ENCODE measurements around the gene TENT4B.

TENT4B gene

DNA sequence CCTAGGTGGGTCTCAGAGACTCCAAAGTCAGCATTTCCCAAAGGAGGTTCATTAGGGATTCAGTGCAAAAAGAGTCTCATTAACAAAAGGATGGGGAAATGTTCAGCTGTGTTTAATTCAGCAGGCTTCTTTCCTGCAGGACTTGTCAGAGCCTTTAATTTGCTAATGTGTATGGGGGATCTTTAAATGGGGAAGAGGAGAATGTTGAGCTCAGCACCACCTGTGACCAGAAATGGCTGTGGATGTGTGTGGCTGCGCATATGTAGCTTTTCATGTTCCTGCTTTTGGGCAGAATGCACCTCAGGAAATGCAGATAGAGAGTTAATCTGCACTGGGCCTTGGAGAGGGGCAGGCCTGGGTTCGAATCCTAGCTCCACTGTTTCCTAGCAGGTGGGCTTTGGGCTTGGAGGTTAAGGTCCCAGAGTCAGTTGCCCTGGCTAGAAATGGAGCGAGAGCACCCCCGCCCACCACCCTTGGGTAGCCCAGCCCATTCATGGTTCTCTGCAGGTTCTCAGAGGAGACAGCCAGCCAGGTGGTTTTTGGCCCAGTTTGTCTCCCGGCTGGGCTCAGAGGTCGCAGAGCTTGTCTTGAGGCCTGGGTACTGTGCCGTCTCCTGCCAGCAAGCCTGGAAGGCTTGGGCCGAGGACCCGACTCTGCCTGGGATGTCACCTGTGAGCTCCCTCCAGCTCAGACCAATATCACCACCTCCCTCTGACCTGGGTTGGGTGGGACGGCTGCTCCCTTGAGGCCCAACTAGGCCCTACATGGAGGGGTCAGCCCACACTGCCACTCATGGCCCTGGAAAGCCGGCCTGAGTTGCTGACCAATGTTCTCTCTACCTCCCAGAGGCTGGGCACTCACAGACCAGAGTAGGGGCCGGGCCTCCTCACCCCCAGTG, 122.6 kb downstream of the TENT4B start:
- peaks cover 0 to 3% of the 10 kb centered on the region in 2 donors for H3K9me3 ChIP-seq (ENCODE audit: control insufficient read depth in 1 of 2, low read length in 2 of 2)
- no peak overlapping the region for H3K27ac ChIP-seq (ENCODE audit: low read depth, low read length)
- no peaks in the 10 kb centered on the region for H3K27me3 ChIP-seq (ENCODE audit: control insufficient read depth in 1 of 2, insufficient read depth in 2 of 2, low read length in 2 of 2)
- H3K36me3 ChIP-seq (ENCODE audit: control insufficient read depth in 1 of 2, insufficient read depth in 2 of 2, low read length in 2 of 2): no peaks in the 10 kb centered on the region
- H3K4me3 ChIP-seq (ENCODE audit: low read depth in 1 of 2, low read length in 2 of 2): peak overlapping the region; percentile 42 to 61
- H3K9ac ChIP-seq (ENCODE audit: low read depth in 1 of 2, low read length in 2 of 2): no peak overlapping the region
- H3K4me1 ChIP-seq (ENCODE audit: control insufficient read depth in 1 of 2, insufficient read depth in 2 of 2, low read length in 2 of 2): peaks cover 12 to 39% of the 10 kb centered on the region in 2 donors

DNA sequence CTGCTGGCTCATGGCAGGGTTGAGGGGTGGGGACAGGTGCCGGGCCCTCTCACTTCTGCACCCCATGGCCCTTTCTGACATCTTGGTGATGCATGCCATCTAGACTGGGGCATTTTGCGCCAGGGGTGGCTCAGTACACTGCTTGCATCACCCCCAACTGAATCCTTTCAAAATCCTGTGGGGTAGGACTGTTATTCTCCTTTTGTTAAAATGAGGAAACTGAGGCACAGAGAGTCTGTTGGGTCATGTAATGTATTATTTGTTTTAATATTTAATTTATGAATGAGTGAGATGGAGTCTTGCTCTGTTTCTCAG, 123.2 kb downstream of the TENT4B start:
- H3K9ac ChIP-seq (ENCODE audit: low read depth in 1 of 2, low read length in 2 of 2): no peak overlapping the region
- H3K36me3 ChIP-seq (ENCODE audit: control insufficient read depth in 1 of 2, insufficient read depth in 2 of 2, low read length in 2 of 2): no peaks in the 10 kb centered on the region
- peaks cover 0 to 3% of the 10 kb centered on the region in 2 donors for H3K9me3 ChIP-seq (ENCODE audit: control insufficient read depth in 1 of 2, low read length in 2 of 2)
- H3K27me3 ChIP-seq (ENCODE audit: control insufficient read depth in 1 of 2, insufficient read depth in 2 of 2, low read length in 2 of 2): no peaks in the 10 kb centered on the region
- no peak overlapping the region for H3K4me3 ChIP-seq (ENCODE audit: low read depth in 1 of 2, low read length in 2 of 2)
- no peak overlapping the region for H3K27ac ChIP-seq (ENCODE audit: low read depth, low read length)
- H3K4me1 ChIP-seq (ENCODE audit: control insufficient read depth in 1 of 2, insufficient read depth in 2 of 2, low read length in 2 of 2): peaks cover 18 to 45% of the 10 kb centered on the region in 2 donors

DNA sequence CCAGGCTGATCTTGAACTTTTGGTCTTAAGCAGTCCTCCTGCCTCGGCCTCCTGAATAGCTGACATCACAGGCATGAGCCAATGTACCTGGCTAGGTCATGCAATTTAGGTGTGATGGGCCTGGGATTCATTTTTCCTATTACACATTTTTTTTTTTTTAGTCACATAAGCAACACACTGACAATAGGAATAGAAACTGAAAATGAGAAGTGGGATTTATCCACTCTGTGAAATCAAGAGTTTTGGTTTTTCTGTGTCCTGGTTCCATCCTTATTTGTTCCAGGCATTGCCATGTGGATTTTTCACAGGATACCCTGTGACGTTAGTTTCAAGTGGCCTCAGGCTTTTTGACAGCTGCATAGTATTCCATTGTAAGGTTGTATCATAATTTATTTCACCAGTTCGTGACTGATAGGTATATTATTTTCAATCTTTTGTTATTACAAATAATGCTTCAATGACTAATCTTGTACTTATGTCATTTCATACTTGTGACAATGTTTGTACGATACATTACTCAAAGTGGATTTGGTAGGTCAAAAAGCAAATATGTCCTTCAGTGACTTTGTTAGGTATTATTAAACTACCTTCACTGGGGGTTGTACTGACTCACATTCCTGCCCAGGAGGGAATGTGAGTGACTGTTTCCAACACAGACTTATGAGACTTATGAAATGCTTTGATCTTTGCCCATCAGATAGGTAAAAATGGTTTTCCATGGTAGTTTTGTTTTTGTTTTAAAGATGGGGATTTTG, 123.9 kb downstream of the TENT4B start:
- H3K9ac ChIP-seq (ENCODE audit: low read depth in 1 of 2, low read length in 2 of 2): no peak overlapping the region
- no peaks in the 10 kb centered on the region for H3K36me3 ChIP-seq (ENCODE audit: control insufficient read depth in 1 of 2, insufficient read depth in 2 of 2, low read length in 2 of 2)
- no peaks in the 10 kb centered on the region for H3K27me3 ChIP-seq (ENCODE audit: control insufficient read depth in 1 of 2, insufficient read depth in 2 of 2, low read length in 2 of 2)
- H3K27ac ChIP-seq (ENCODE audit: low read depth, low read length): no peak overlapping the region
- H3K4me1 ChIP-seq (ENCODE audit: control insufficient read depth in 1 of 2, insufficient read depth in 2 of 2, low read length in 2 of 2): peaks cover 21 to 50% of the 10 kb centered on the region in 2 donors
- H3K9me3 ChIP-seq (ENCODE audit: control insufficient read depth in 1 of 2, low read length in 2 of 2): peaks cover 0 to 3% of the 10 kb centered on the region in 2 donors
- no peak overlapping the region for H3K4me3 ChIP-seq (ENCODE audit: low read depth in 1 of 2, low read length in 2 of 2)

DNA sequence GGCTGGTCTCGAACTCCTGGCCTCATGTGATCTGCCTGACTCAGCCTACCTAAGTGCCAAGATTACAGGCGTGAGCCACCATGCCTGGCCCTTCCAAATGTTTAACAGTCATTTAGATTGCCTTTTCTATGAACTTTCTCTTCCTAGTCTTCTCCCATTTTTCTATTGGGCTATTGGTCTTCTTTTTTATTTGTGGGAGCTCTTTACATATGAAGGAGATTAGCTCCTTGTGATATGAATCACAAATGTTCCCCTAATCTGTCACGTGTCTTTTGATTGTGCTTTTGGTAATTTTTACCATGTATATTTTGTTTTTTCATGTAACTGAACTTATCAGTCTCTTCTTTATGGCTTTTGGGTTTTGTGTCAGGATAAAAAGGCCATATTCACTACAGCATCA, 125.1 kb downstream of the TENT4B start:
- H3K9me3 ChIP-seq (ENCODE audit: control insufficient read depth in 1 of 2, low read length in 2 of 2): peaks cover 0 to 3% of the 10 kb centered on the region in 2 donors
- H3K4me3 ChIP-seq (ENCODE audit: low read depth in 1 of 2, low read length in 2 of 2): no peak overlapping the region
- H3K4me1 ChIP-seq (ENCODE audit: control insufficient read depth in 1 of 2, insufficient read depth in 2 of 2, low read length in 2 of 2): peaks cover 28 to 60% of the 10 kb centered on the region in 2 donors
- no peaks in the 10 kb centered on the region for H3K36me3 ChIP-seq (ENCODE audit: control insufficient read depth in 1 of 2, insufficient read depth in 2 of 2, low read length in 2 of 2)
- H3K9ac ChIP-seq (ENCODE audit: low read depth in 1 of 2, low read length in 2 of 2): no peak overlapping the region
- no peak overlapping the region for H3K27ac ChIP-seq (ENCODE audit: low read depth, low read length)
- no peaks in the 10 kb centered on the region for H3K27me3 ChIP-seq (ENCODE audit: control insufficient read depth in 1 of 2, insufficient read depth in 2 of 2, low read length in 2 of 2)

DNA sequence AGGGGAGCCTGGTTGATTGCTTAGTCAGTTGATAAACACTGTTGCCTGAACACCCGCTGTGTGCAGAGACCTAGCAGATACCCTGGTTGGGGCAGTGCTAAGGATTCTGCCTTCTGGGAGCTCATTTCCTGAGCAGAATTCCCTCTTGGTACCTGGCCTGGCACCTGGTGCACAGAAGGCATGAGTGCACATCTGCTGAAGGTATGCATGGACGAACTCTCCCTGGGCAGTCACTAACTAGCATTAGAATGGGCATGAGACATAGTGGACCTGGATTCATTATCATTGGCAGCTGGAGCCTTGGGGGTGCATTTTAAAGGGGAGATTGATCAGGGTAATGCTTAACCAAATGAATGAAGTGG, 126.4 kb downstream of the TENT4B start:
- H3K27ac ChIP-seq (ENCODE audit: low read depth, low read length): no peak overlapping the region

DNA sequence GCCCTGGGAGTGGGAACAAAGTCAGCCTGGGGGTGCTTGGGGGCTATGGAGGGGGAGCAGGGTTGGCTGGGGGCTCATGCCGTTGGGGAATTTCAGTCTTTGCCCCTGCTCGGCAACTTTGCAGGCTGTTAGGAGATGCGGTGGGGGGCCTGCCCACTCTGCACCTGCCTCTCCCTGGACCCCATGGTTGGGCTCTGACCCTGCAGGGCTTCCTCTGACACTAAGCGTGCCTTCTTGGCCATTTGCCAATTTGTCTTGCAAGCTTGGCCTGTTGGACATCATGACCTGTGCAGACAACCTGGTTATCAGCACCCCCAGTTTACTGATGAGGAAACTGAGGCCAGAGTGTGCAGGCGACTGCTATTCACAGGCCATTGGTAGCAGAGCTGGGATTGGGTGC, 127.8 kb downstream of the TENT4B start:
- H3K4me1 ChIP-seq (ENCODE audit: control insufficient read depth in 1 of 2, insufficient read depth in 2 of 2, low read length in 2 of 2): peaks cover 35 to 55% of the 10 kb centered on the region in 2 donors
- no peaks in the 10 kb centered on the region for H3K27me3 ChIP-seq (ENCODE audit: control insufficient read depth in 1 of 2, insufficient read depth in 2 of 2, low read length in 2 of 2)
- no peak overlapping the region for H3K27ac ChIP-seq (ENCODE audit: low read depth, low read length)
- H3K9ac ChIP-seq (ENCODE audit: low read depth in 1 of 2, low read length in 2 of 2): no peak overlapping the region
- no peaks in the 10 kb centered on the region for H3K36me3 ChIP-seq (ENCODE audit: control insufficient read depth in 1 of 2, insufficient read depth in 2 of 2, low read length in 2 of 2)
- H3K4me3 ChIP-seq (ENCODE audit: low read depth in 1 of 2, low read length in 2 of 2): peak overlapping the region in 1 of 2 donors; percentile 38
- H3K9me3 ChIP-seq (ENCODE audit: control insufficient read depth in 1 of 2, low read length in 2 of 2): peaks cover 0 to 3% of the 10 kb centered on the region in 2 donors

More for the DNA sequence above, 126.4 kb downstream of the TENT4B start:
- no peak overlapping the region for H3K9ac ChIP-seq (ENCODE audit: low read depth in 1 of 2, low read length in 2 of 2)
- peaks cover 0 to 3% of the 10 kb centered on the region in 2 donors for H3K9me3 ChIP-seq (ENCODE audit: control insufficient read depth in 1 of 2, low read length in 2 of 2)
- H3K36me3 ChIP-seq (ENCODE audit: control insufficient read depth in 1 of 2, insufficient read depth in 2 of 2, low read length in 2 of 2): no peaks in the 10 kb centered on the region
- no peaks in the 10 kb centered on the region for H3K27me3 ChIP-seq (ENCODE audit: control insufficient read depth in 1 of 2, insufficient read depth in 2 of 2, low read length in 2 of 2)
- H3K4me1 ChIP-seq (ENCODE audit: control insufficient read depth in 1 of 2, insufficient read depth in 2 of 2, low read length in 2 of 2): peaks cover 41 to 62% of the 10 kb centered on the region in 2 donors
- peak overlapping the region in 1 of 2 donors; percentile 26 for H3K4me3 ChIP-seq (ENCODE audit: low read depth in 1 of 2, low read length in 2 of 2)

All from duodenal mucosa (tissue), 2 donors.